Liver (tissue), 3 donors: ENCODE results near the gene SLBP.

ENCODE experiments used
- GABPA ChIP-seq, 2 donors: IDR thresholded peaks in 1 of 2; conservative IDR thresholded peaks in 1 of 2; 2 replicates each; pipeline ENCODE4 v1.6.1; 2016; ENCODE audit warnings: antibody characterized with exemption in 2 of 2, mild to moderate bottlenecking in 1 of 2, moderate library complexity in 1 of 2
- JUND ChIP-seq, 2 donors: IDR thresholded peaks; 2 replicates each; pipeline ENCODE4 v1.6.1; 2016; ENCODE audit warnings: antibody characterized with exemption in 2 of 2
- RAD21 ChIP-seq, 2 donors: IDR thresholded peaks; 2 replicates each; pipeline ENCODE4 v1.6.1; 2016; ENCODE audit warnings: antibody characterized with exemption in 2 of 2, mild to moderate bottlenecking in 2 of 2
- RXRA ChIP-seq, 2 donors: IDR thresholded peaks; 2 replicates each; pipeline ENCODE4 v1.6.1; 2017 to 2018; ENCODE audit warnings: antibody characterized with exemption in 2 of 2, mild to moderate bottlenecking in 1 of 2
- YY1 ChIP-seq: IDR thresholded peaks from 2 replicates; pipeline ENCODE4 v1.6.1; 2016; ENCODE audit warnings: antibody characterized with exemption, mild to moderate bottlenecking
- TF ChIP-seq, protein P1 (sequence below): fragments of 150-350 bp; IDR thresholded peaks from 2 replicates; pipeline ENCODE4 v1.5.1; 2017; ENCODE audit warnings: improper control_type of control experiment, low read depth, low read length; ENCODE audit not compliant: missing input control
- TF ChIP-seq, protein P2 (sequence below): IDR thresholded peaks from 2 replicates; pipeline ENCODE4 v1.6.1; 2016; ENCODE audit warnings: antibody characterized with exemption
- TF ChIP-seq, protein P3 (sequence below): IDR thresholded peaks from 2 replicates; pipeline ENCODE4 v1.6.1; 2016; ENCODE audit warnings: antibody characterized with exemption
- TF ChIP-seq, protein P4 (sequence below): IDR thresholded peaks from 2 replicates; pipeline ENCODE4 v1.6.1; 2016; ENCODE audit warnings: antibody characterized with exemption, mild to moderate bottlenecking
- TF ChIP-seq, protein P5 (sequence below): IDR thresholded peaks from 2 replicates; pipeline ENCODE4 v1.6.1; 2016; ENCODE audit warnings: antibody characterized with exemption
- donor health status: healthy.
- donor health status: healthy.

DNA sequence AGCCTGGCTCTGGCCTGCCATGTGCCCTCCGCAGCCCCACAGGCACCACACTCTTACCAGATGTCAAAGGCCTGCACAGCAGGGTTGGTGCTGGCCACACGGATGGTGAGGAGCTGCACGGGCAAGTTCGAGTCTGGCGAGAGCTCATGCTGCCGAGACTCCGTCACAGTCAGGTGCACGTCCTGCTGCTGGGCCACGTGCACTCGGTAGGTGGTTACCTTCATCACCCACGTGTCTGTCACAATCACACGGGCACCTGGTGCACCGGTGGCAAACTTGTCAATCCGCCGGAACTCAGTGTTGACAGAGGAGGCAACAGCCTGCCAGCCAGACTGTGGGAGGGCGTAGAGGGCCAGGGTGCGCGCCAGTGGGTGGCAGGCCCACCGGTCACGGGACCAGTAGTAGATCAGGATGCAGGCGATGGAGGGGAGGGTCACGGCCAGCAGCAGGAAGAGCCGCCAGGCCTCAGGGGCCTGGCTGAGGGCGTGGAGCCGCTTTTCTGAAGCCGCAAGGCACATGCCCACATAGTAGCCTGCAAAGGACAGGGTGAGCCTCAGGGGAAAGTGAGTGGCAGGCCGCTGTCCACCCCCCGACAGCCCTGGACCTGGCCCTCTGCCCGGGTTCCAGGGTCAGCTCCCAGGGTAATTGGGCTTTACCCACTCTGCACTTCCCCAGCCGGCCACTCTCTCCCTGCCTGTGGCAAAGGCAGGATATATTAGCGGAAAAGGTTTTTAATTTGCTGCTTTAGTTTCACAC, 6.2 kb upstream of the SLBP start:
- TF ChIP-seq JUND (IDR thresholded peaks at IDR 0.05): no peak
- TF ChIP-seq, protein P1, sequence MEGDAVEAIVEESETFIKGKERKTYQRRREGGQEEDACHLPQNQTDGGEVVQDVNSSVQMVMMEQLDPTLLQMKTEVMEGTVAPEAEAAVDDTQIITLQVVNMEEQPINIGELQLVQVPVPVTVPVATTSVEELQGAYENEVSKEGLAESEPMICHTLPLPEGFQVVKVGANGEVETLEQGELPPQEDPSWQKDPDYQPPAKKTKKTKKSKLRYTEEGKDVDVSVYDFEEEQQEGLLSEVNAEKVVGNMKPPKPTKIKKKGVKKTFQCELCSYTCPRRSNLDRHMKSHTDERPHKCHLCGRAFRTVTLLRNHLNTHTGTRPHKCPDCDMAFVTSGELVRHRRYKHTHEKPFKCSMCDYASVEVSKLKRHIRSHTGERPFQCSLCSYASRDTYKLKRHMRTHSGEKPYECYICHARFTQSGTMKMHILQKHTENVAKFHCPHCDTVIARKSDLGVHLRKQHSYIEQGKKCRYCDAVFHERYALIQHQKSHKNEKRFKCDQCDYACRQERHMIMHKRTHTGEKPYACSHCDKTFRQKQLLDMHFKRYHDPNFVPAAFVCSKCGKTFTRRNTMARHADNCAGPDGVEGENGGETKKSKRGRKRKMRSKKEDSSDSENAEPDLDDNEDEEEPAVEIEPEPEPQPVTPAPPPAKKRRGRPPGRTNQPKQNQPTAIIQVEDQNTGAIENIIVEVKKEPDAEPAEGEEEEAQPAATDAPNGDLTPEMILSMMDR: no peak
- no peak for TF ChIP-seq RAD21 (IDR thresholded peaks at IDR 0.05)
- TF ChIP-seq, protein P2, sequence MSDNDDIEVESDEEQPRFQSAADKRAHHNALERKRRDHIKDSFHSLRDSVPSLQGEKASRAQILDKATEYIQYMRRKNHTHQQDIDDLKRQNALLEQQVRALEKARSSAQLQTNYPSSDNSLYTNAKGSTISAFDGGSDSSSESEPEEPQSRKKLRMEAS: peak; percentile 76
- TF ChIP-seq, protein P3, sequence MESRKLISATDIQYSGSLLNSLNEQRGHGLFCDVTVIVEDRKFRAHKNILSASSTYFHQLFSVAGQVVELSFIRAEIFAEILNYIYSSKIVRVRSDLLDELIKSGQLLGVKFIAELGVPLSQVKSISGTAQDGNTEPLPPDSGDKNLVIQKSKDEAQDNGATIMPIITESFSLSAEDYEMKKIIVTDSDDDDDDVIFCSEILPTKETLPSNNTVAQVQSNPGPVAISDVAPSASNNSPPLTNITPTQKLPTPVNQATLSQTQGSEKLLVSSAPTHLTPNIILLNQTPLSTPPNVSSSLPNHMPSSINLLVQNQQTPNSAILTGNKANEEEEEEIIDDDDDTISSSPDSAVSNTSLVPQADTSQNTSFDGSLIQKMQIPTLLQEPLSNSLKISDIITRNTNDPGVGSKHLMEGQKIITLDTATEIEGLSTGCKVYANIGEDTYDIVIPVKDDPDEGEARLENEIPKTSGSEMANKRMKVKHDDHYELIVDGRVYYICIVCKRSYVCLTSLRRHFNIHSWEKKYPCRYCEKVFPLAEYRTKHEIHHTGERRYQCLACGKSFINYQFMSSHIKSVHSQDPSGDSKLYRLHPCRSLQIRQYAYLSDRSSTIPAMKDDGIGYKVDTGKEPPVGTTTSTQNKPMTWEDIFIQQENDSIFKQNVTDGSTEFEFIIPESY: no peak
- TF ChIP-seq, protein P4, sequence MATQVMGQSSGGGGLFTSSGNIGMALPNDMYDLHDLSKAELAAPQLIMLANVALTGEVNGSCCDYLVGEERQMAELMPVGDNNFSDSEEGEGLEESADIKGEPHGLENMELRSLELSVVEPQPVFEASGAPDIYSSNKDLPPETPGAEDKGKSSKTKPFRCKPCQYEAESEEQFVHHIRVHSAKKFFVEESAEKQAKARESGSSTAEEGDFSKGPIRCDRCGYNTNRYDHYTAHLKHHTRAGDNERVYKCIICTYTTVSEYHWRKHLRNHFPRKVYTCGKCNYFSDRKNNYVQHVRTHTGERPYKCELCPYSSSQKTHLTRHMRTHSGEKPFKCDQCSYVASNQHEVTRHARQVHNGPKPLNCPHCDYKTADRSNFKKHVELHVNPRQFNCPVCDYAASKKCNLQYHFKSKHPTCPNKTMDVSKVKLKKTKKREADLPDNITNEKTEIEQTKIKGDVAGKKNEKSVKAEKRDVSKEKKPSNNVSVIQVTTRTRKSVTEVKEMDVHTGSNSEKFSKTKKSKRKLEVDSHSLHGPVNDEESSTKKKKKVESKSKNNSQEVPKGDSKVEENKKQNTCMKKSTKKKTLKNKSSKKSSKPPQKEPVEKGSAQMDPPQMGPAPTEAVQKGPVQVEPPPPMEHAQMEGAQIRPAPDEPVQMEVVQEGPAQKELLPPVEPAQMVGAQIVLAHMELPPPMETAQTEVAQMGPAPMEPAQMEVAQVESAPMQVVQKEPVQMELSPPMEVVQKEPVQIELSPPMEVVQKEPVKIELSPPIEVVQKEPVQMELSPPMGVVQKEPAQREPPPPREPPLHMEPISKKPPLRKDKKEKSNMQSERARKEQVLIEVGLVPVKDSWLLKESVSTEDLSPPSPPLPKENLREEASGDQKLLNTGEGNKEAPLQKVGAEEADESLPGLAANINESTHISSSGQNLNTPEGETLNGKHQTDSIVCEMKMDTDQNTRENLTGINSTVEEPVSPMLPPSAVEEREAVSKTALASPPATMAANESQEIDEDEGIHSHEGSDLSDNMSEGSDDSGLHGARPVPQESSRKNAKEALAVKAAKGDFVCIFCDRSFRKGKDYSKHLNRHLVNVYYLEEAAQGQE: no peak
- no peak for TF ChIP-seq YY1
- TF ChIP-seq GABPA (IDR thresholded peaks at IDR 0.05 in 1 of 2, conservative IDR thresholded peaks at IDR 0.05 in 1 of 2): no peak
- peak; percentile 44 to 55 for TF ChIP-seq RXRA (IDR thresholded peaks at IDR 0.05)
- TF ChIP-seq, protein P5, sequence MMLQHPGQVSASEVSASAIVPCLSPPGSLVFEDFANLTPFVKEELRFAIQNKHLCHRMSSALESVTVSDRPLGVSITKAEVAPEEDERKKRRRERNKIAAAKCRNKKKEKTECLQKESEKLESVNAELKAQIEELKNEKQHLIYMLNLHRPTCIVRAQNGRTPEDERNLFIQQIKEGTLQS: no peak
